ENCODE measurements around the gene MIEF2.
A peak's percentile ranks its signal among the peaks of the same experiment; 100 is the strongest.

Gene MIEF2

DNA sequence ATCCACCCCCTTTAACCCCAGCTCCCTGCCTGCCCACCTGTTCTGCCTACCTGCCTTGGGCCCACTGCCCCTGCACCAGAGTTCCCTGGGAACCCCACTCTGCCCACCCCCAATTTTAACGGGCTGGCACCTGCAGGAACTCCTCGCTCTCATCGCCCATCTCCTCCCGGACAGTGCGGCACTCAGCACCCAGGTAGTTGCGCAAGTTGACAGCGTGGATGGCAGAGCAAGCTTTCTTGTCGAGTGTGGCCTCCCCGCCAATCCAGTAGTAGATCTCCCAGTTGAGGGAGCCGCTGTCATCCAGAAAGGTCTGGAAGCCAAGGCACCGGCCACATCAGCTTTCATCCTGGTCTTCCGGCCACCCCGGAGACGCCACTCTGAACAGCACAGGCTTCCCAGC lies 9.8 kb upstream of the MIEF2 start:
- Histone ChIP-seq H3K36me3 (ENCODE audit: control insufficient read depth, insufficient read depth, low read length, severe bottlenecking) (peaks cover 89% of the 10 kb centered on the region), H3K9ac (ENCODE audit: low read length) (no peak overlapping the region), H3K27me3 (replicated peaks; ENCODE audit: control insufficient read depth, insufficient read depth, low read length) (no peaks in the 10 kb centered on the region), H3K9me3 (ENCODE audit: control insufficient read depth, low read length) (no peaks in the 10 kb centered on the region), H3K4me1 (ENCODE audit: control insufficient read depth, insufficient read depth, low read length) (peaks cover 5% of the 10 kb centered on the region), H3K4me3 (ENCODE audit: low read length) (no peak overlapping the region)
- no peak for DNase-seq (ENCODE audit: low read depth)

DNA sequence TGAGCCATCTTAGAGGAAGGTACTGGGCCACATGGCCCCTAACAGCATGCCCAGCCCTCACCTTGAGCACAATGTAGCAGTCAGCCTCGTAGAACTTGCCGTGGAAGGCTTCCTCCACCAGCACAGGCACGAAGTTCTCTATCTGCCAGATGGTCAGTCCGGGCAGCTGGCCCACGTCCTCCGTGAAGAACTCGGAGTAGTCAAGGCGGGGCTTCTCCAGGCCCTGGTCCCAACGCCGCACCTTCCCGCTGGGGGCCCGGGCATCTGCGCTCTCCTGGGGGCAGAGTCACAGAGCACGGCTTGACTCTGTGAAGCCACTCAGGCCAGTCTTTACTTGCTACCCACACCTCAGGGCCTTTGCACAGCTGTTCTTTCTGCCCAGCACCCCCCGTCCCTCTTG lies 9.3 kb upstream of the MIEF2 start:
- Histone ChIP-seq H3K9ac (ENCODE audit: low read length) (no peak overlapping the region), H3K4me1 (ENCODE audit: control insufficient read depth, insufficient read depth, low read length) (peaks cover 5% of the 10 kb centered on the region), H3K9me3 (ENCODE audit: control insufficient read depth, low read length) (no peaks in the 10 kb centered on the region), H3K36me3 (ENCODE audit: control insufficient read depth, insufficient read depth, low read length, severe bottlenecking) (peaks cover 89% of the 10 kb centered on the region), H3K4me3 (ENCODE audit: low read length) (no peak overlapping the region), H3K27me3 (replicated peaks; ENCODE audit: control insufficient read depth, insufficient read depth, low read length) (no peaks in the 10 kb centered on the region)
- DNase-seq (ENCODE audit: low read depth): no peak

DNA sequence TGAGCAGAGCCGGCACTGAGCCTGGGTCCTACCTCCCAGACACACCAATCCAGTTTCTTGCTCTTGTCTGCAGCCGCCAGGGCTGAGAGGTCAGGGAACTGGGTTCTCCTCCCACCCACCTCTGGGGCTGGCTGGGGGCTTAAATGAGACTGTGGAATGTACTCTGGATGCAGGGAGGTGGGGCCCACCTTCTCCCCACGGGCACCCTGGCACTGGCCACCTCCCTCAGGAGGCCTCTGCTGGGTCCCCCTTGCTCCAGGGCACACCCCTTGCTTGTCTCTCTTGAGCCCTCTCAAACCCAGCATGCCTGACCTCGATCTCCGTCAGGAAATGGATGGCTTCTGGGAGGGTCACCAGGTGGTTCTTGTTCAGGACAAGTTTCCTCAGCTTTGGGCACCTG lies 8.3 kb upstream of the MIEF2 start:
- Histone ChIP-seq H3K9ac (ENCODE audit: low read length) (no peak overlapping the region), H3K4me3 (ENCODE audit: low read length) (no peak overlapping the region), H3K36me3 (ENCODE audit: control insufficient read depth, insufficient read depth, low read length, severe bottlenecking) (peaks cover 87% of the 10 kb centered on the region), H3K27me3 (replicated peaks; ENCODE audit: control insufficient read depth, insufficient read depth, low read length) (no peaks in the 10 kb centered on the region), H3K4me1 (ENCODE audit: control insufficient read depth, insufficient read depth, low read length) (peaks cover 10% of the 10 kb centered on the region), H3K9me3 (ENCODE audit: control insufficient read depth, low read length) (no peaks in the 10 kb centered on the region)
- DNase-seq (ENCODE audit: low read depth): no peak

DNA sequence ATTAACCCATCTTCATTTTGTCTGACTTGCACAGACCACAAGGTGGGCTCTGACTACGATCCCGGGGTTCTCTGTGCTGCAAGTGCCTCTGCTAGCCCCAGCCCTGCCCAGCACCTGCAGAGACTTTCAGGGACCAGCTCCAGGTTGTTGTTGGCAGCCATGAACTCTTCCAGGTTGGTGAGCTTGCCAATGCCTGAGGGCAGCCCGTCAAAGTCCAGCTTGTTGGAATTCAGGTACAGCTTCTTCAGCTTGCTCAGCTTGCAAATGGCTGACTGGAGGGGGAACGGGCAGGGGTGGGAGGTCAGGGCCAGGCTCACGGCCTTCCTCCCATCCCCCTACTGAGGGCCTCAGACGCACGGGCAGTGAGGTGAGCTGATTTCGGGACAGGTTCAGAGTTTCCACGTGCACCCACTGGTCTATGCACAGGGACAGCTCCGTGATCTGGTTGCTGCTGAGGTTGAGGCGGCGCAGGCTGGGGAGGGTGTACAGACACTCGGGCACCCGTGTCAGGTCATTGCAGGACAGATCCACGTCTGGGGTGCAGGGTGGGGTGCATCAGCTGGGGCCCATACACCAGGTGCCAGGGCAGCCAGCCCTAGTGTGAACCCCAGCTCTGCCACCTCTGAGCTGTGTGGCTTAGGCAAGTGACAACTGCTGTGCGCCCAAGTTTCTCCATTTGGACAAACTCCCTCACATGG lies 7.1 kb upstream of the MIEF2 start:
- Histone ChIP-seq H3K36me3 (ENCODE audit: control insufficient read depth, insufficient read depth, low read length, severe bottlenecking) (peaks cover 78% of the 10 kb centered on the region), H3K9me3 (ENCODE audit: control insufficient read depth, low read length) (no peaks in the 10 kb centered on the region), H3K4me1 (ENCODE audit: control insufficient read depth, insufficient read depth, low read length) (peaks cover 14% of the 10 kb centered on the region), H3K27me3 (replicated peaks; ENCODE audit: control insufficient read depth, insufficient read depth, low read length) (no peaks in the 10 kb centered on the region), H3K9ac (ENCODE audit: low read length) (no peak overlapping the region), H3K4me3 (ENCODE audit: low read length) (no peak overlapping the region)
- no peak for DNase-seq (ENCODE audit: low read depth)

DNA sequence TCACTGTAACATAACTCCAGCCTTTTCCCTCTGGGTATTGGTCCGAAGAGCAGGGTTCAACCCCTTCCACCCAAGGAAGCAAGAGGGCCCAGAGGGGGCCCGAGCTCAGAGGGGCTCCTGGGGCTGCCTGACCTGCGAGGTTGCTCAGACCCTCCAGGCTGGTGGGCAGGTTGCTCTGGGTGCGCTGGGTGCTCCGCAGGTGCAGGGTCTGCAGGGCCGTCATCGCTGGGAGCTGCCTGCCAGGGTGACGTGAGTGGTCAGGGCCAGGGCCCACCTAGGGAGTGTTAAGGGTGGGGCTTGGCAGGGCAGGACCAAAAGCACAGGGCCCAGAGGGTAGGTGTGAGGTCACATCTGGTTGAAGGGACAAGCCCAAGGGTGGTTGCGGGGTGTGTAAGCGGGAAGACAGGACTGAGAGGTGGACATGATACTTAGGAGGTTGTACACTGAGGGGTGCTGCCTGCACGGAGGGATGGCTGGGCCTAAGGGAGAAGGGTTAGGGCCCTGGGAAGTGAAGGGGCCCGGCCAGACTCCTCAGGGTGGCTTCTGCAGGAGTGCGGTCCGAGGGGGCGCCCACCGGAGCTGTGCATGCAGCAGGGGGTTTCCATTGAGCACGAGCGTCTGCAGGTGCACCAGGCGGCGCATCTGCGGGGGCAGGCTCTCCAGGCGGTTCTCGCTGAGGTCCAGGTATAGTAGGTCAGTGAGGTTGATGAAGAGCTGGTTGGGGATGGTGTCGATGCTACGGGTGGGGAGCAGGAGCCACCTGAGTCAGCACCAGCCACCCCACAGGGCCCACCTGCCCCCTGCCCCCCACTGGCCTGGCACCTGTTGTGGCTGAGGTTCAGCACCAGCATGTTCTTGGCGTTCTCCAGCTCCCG lies 6.3 kb upstream of the MIEF2 start:
- H3K9me3 ChIP-seq (ENCODE audit: control insufficient read depth, low read length): no peaks in the 10 kb centered on the region
- H3K36me3 ChIP-seq (ENCODE audit: control insufficient read depth, insufficient read depth, low read length, severe bottlenecking): peaks cover 71% of the 10 kb centered on the region

DNA sequence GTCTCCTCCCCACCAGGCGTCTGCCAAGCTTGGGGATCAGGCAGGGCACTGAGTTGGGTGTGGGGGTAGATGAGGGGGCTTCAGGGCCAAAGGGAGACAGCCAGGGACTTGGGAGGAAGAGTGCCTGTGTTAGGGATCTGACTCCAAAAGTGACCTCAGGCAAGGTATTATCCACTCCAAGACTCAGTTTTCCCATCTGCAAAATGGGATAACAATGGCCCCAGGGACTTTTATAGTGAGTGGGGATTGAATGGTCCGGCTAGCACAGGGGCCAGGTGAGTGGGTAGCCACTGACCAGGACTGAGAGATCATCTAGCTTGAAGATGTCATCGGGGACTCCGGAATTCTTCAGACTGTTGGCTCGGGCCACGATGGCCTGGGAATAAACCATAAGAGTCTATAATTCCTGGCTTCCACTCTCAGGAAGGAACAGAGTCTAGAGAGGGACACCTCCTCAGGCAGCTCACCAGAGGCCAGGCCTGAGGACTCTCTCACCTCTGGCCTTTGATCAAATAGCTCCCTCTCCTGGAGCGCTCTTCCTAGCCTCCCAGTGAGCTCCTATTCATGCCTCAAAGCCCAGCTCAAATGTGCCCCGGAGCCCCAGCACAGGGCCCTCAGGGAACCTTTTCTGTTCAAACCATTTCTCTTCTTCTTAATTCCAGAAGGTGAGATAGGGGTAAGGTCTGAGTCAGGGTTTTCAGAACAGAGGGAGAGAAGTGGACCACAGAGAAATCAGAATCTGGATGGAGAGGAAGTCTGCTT lies 5.4 kb upstream of the MIEF2 start:
- Histone ChIP-seq H3K27me3 (replicated peaks; ENCODE audit: control insufficient read depth, insufficient read depth, low read length) (no peaks in the 10 kb centered on the region), H3K36me3 (ENCODE audit: control insufficient read depth, insufficient read depth, low read length, severe bottlenecking) (peaks cover 66% of the 10 kb centered on the region), H3K4me3 (ENCODE audit: low read length) (no peak overlapping the region), H3K4me1 (ENCODE audit: control insufficient read depth, insufficient read depth, low read length) (peaks cover 19% of the 10 kb centered on the region), H3K9ac (ENCODE audit: low read length) (no peak overlapping the region), H3K9me3 (ENCODE audit: control insufficient read depth, low read length) (no peaks in the 10 kb centered on the region)
- DNase-seq (ENCODE audit: low read depth): no peak

More for the DNA sequence above, 6.3 kb upstream of the MIEF2 start:
- peaks cover 13% of the 10 kb centered on the region for H3K4me1 ChIP-seq (ENCODE audit: control insufficient read depth, insufficient read depth, low read length)
- no peaks in the 10 kb centered on the region for H3K27me3 ChIP-seq (replicated peaks; ENCODE audit: control insufficient read depth, insufficient read depth, low read length)
- H3K9ac ChIP-seq (ENCODE audit: low read length): no peak overlapping the region
- no peak overlapping the region for H3K4me3 ChIP-seq (ENCODE audit: low read length)
- DNase-seq (ENCODE audit: low read depth): no peak

DNA sequence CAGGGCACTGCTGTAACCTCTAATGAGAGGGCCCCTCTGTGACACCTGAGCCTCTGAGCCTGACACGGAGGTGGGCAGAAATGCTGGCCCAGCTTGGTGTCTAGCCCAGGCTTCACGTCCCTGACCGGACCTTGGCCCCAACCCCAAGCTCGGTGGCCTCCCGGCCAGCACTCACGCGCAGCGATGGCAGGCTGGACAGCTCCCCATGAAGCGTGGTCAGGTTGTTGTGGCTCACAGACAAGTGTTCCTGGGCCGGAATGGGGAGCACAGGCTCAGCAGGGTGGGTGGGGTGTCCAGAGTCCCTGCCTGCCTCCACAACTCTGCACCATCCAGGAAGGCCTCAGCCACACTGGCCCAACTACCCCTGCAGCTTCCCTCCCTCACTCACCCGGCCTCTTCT lies 4.1 kb upstream of the MIEF2 start:
- Histone ChIP-seq H3K9me3 (ENCODE audit: control insufficient read depth, low read length) (no peaks in the 10 kb centered on the region), H3K9ac (ENCODE audit: low read length) (peak overlapping the region; percentile 96), H3K4me3 (ENCODE audit: low read length) (no peak overlapping the region), H3K4me1 (ENCODE audit: control insufficient read depth, insufficient read depth, low read length) (peaks cover 25% of the 10 kb centered on the region), H3K27me3 (replicated peaks; ENCODE audit: control insufficient read depth, insufficient read depth, low read length) (no peaks in the 10 kb centered on the region), H3K36me3 (ENCODE audit: control insufficient read depth, insufficient read depth, low read length, severe bottlenecking) (peaks cover 53% of the 10 kb centered on the region)
- DNase-seq (ENCODE audit: low read depth): no peak

DNA sequence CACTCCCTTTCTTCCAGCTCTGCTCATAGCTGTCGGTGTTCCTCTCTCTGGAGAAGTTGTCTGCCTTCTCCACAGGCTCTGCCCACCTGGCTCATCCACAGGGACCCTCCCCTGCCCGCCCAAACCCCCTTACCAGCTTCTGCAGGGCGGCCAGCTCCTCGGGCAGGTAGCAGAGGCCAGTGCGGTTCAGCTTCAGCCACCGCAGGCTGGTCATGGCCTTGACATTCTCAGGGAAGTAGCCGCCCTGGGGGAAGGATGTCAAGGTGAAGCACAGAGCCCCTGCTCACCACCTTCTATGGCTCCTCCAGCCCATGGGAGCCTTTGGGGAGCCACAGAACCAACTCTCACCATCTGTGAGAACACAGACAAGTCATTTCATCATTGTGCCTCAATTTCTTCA lies 3.7 kb upstream of the MIEF2 start:
- peaks cover 49% of the 10 kb centered on the region for H3K36me3 ChIP-seq (ENCODE audit: control insufficient read depth, insufficient read depth, low read length, severe bottlenecking)
- H3K9me3 ChIP-seq (ENCODE audit: control insufficient read depth, low read length): no peaks in the 10 kb centered on the region
- DNase-seq (ENCODE audit: low read depth): no peak
- H3K4me3 ChIP-seq (ENCODE audit: low read length): peak overlapping the region; percentile 91
- H3K9ac ChIP-seq (ENCODE audit: low read length): peak overlapping the region; percentile 96
- peaks cover 29% of the 10 kb centered on the region for H3K4me1 ChIP-seq (ENCODE audit: control insufficient read depth, insufficient read depth, low read length)
- H3K27me3 ChIP-seq (replicated peaks; ENCODE audit: control insufficient read depth, insufficient read depth, low read length): no peaks in the 10 kb centered on the region

DNA sequence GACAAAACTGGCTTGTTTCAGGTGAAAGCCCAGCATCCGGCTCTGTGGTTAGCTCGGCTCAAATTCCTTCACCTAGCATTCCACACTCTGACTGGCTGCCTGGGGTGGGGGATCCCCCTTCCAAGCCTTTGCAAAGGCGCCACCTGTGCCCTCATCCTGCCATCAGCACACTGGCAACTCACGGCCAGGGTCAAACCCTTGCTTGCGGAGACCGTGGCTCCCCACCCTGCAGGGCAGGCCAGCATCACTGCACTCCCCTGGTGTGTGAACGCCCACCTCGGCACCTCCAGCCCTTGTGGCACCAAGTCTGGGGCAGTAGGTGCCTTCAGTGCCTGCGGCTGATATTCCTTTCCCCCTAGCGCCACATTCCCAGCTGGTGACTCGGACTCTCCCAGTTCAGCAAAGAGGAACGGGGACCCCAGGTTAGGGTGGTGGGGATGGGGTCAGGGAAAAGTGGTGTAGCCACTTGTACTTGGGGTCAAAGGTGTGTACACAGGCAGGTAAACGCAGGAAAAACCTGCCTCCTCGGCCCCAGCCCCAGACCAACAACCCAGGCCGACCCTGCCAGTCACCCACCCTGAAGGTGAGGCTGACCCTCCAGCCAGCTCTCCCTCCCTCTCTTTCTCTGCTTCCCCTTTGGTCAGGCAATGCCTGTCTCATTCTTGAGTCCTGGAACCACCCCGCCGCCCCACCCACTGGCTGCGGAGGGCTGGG lies 3.0 kb upstream of the MIEF2 start:
- Histone ChIP-seq H3K36me3 (ENCODE audit: control insufficient read depth, insufficient read depth, low read length, severe bottlenecking) (peaks cover 42% of the 10 kb centered on the region), H3K4me1 (ENCODE audit: control insufficient read depth, insufficient read depth, low read length) (peaks cover 33% of the 10 kb centered on the region), H3K4me3 (ENCODE audit: low read length) (peak overlapping the region; percentile 91), H3K9me3 (ENCODE audit: control insufficient read depth, low read length) (no peaks in the 10 kb centered on the region), H3K9ac (ENCODE audit: low read length) (peak overlapping the region; percentile 96), H3K27me3 (replicated peaks; ENCODE audit: control insufficient read depth, insufficient read depth, low read length) (no peaks in the 10 kb centered on the region)
- peak; percentile 74 for DNase-seq (ENCODE audit: low read depth)

DNA sequence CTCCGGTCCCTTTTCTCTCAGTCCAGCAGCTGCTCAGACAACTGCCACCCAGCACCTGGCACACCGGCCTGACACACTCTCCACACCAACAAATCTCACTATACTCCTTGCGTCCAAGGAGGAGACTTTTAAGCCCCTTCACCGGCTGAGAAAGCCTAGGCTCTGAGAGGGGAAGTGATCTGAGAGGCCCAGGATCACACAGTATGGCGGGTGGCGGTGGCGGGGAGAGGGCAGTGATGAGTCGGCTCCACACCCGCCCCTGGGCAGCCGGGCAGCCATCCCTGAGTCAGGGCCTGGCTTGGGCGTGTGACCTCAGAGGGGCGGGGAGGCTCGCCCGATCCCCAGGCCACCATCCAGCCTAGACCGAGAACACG lies 2.5 kb upstream of the MIEF2 start:
- H3K9me3 ChIP-seq (ENCODE audit: control insufficient read depth, low read length): no peaks in the 10 kb centered on the region
- peak overlapping the region; percentile 91 for H3K4me3 ChIP-seq (ENCODE audit: low read length)
- peak; percentile 80 for DNase-seq (ENCODE audit: low read depth)
- H3K36me3 ChIP-seq (ENCODE audit: control insufficient read depth, insufficient read depth, low read length, severe bottlenecking): peaks cover 37% of the 10 kb centered on the region
- H3K4me1 ChIP-seq (ENCODE audit: control insufficient read depth, insufficient read depth, low read length): peaks cover 33% of the 10 kb centered on the region
- peak overlapping the region; percentile 96 for H3K9ac ChIP-seq (ENCODE audit: low read length)
- no peaks in the 10 kb centered on the region for H3K27me3 ChIP-seq (replicated peaks; ENCODE audit: control insufficient read depth, insufficient read depth, low read length)
